ENCODE measurements around the gene KAZN. TPM values are rescaled to one million over a fixed set of nuclear protein-coding genes. Genes with fewer than 3 reads are reported as not detected.
A peak's percentile ranks its signal among the peaks of the same experiment; 100 is the strongest.

Gene KAZN
- total and polyA plus RNA-seq, 2 donors (not counting 1 experiment from before 2014, with no cell fraction given), result 3.4 to 5.0 TPM

- H3K4me1 ChIP-seq (ENCODE audit: control insufficient read depth, extremely low read depth, insufficient read depth, low read length), result peaks cover 5% of the 10 kb centered on the region
- no peaks in the 10 kb centered on the region for H3K9me3 ChIP-seq (ENCODE audit: control insufficient read depth, insufficient read depth, low read depth, low read length)
- H4K20me1 ChIP-seq (ENCODE audit: control insufficient read depth, extremely low read depth, insufficient read depth, low read length), result no peaks in the 10 kb centered on the region
- H3K4me3 ChIP-seq (replicated peaks in 1 of 4; ENCODE audit: control extremely low read depth in 1 of 4, insufficient read depth in 1 of 4, low read depth in 3 of 4, low read length in 4 of 4), result no peak overlapping the region
- TF ChIP-seq, protein P1, sequence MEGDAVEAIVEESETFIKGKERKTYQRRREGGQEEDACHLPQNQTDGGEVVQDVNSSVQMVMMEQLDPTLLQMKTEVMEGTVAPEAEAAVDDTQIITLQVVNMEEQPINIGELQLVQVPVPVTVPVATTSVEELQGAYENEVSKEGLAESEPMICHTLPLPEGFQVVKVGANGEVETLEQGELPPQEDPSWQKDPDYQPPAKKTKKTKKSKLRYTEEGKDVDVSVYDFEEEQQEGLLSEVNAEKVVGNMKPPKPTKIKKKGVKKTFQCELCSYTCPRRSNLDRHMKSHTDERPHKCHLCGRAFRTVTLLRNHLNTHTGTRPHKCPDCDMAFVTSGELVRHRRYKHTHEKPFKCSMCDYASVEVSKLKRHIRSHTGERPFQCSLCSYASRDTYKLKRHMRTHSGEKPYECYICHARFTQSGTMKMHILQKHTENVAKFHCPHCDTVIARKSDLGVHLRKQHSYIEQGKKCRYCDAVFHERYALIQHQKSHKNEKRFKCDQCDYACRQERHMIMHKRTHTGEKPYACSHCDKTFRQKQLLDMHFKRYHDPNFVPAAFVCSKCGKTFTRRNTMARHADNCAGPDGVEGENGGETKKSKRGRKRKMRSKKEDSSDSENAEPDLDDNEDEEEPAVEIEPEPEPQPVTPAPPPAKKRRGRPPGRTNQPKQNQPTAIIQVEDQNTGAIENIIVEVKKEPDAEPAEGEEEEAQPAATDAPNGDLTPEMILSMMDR (conservative IDR thresholded peaks at IDR 0.05 in 1 of 2, IDR thresholded peaks at IDR 0.05 in 1 of 2; ENCODE audit: low read depth in 1 of 2, low read length in 2 of 2), result no peak
- TF ChIP-seq EZH2 (IDR thresholded peaks at IDR 0.05; ENCODE audit: low read length, missing control alignments), result no peak
- H3K9ac ChIP-seq (ENCODE audit: insufficient read depth, low read length), result no peak overlapping the region
- H3K27me3 ChIP-seq (ENCODE audit: control insufficient read depth, insufficient read depth, low read length), result no peaks in the 10 kb centered on the region
- H3K36me3 ChIP-seq (ENCODE audit: control insufficient read depth, insufficient read depth, low read length), result peaks cover 1% of the 10 kb centered on the region
- H3K79me2 ChIP-seq (ENCODE audit: control insufficient read depth, insufficient read depth, low read length), result peaks cover 11% of the 10 kb centered on the region
- H3K27ac ChIP-seq (ENCODE audit: insufficient read depth, low read length), result no peak overlapping the region
- no peak overlapping the region for H3K4me2 ChIP-seq (ENCODE audit: extremely low read depth, insufficient read depth, low read length)
- peak; percentile 14 to 56 for DNase-seq (ENCODE audit: low read depth in 2 of 2)
- H2AFZ ChIP-seq (ENCODE audit: low read length), result no peak overlapping the region
Observed at GRCh38 chr1:14954210-14954609, 355.7 kb downstream of the KAZN start.

DNA sequence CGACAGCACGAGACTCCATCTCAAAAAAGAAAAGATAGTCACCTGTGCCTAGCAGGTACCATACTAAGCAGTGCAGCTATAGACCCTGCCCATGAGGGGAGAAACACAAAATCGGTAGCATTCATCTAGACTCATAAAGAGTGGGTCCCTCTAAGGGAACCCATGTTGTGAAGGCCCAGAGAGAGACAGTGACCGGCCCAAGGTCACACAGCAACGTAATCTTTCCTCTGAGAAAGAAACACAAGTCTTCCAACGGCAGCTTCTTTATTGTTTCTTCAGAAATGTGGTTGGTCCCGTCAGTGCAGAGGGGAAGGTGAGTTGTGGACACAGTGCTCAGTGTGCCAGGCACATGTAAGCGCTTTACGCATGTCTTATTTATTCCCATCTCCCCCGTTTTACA is 356.4 kb downstream of the KAZN start:
- Histone ChIP-seq H3K4me2 (ENCODE audit: extremely low read depth, insufficient read depth, low read length) (no peak overlapping the region), H3K27ac (ENCODE audit: insufficient read depth, low read length) (no peak overlapping the region), H3K9ac (ENCODE audit: insufficient read depth, low read length) (no peak overlapping the region), H3K27me3 (ENCODE audit: control insufficient read depth, insufficient read depth, low read length) (no peaks in the 10 kb centered on the region), H3K9me3 (ENCODE audit: control insufficient read depth, insufficient read depth, low read depth, low read length) (no peaks in the 10 kb centered on the region), H3K4me3 (replicated peaks in 1 of 4; ENCODE audit: control extremely low read depth in 1 of 4, insufficient read depth in 1 of 4, low read depth in 3 of 4, low read length in 4 of 4) (no peak overlapping the region), H3K79me2 (ENCODE audit: control insufficient read depth, insufficient read depth, low read length) (peaks cover 7% of the 10 kb centered on the region), H4K20me1 (ENCODE audit: control insufficient read depth, extremely low read depth, insufficient read depth, low read length) (no peaks in the 10 kb centered on the region), H3K4me1 (ENCODE audit: control insufficient read depth, extremely low read depth, insufficient read depth, low read length) (peaks cover 5% of the 10 kb centered on the region), H2AFZ (ENCODE audit: low read length) (no peak overlapping the region), H3K36me3 (ENCODE audit: control insufficient read depth, insufficient read depth, low read length) (peaks cover 1% of the 10 kb centered on the region)
- TF ChIP-seq EZH2 (IDR thresholded peaks at IDR 0.05; ENCODE audit: low read length, missing control alignments), result no peak
- TF ChIP-seq, protein P1 (conservative IDR thresholded peaks at IDR 0.05 in 1 of 2, IDR thresholded peaks at IDR 0.05 in 1 of 2; ENCODE audit: low read depth in 1 of 2, low read length in 2 of 2), result no peak
- DNase-seq (ENCODE audit: low read depth in 2 of 2), result no peak

GRCh38 chr1:14955402-14955801 is 356.9 kb downstream of the KAZN start:
- Histone ChIP-seq H2AFZ (ENCODE audit: low read length) (no peak overlapping the region), H3K9me3 (ENCODE audit: control insufficient read depth, insufficient read depth, low read depth, low read length) (no peaks in the 10 kb centered on the region), H4K20me1 (ENCODE audit: control insufficient read depth, extremely low read depth, insufficient read depth, low read length) (no peaks in the 10 kb centered on the region), H3K36me3 (ENCODE audit: control insufficient read depth, insufficient read depth, low read length) (peaks cover 1% of the 10 kb centered on the region), H3K27me3 (ENCODE audit: control insufficient read depth, insufficient read depth, low read length) (no peaks in the 10 kb centered on the region), H3K4me1 (ENCODE audit: control insufficient read depth, extremely low read depth, insufficient read depth, low read length) (peaks cover 5% of the 10 kb centered on the region), H3K4me2 (ENCODE audit: extremely low read depth, insufficient read depth, low read length) (no peak overlapping the region), H3K27ac (ENCODE audit: insufficient read depth, low read length) (no peak overlapping the region), H3K79me2 (ENCODE audit: control insufficient read depth, insufficient read depth, low read length) (peaks cover 7% of the 10 kb centered on the region), H3K4me3 (replicated peaks in 1 of 4; ENCODE audit: control extremely low read depth in 1 of 4, insufficient read depth in 1 of 4, low read depth in 3 of 4, low read length in 4 of 4) (no peak overlapping the region), H3K9ac (ENCODE audit: insufficient read depth, low read length) (no peak overlapping the region)
- no peak for DNase-seq (ENCODE audit: low read depth in 2 of 2)
- TF ChIP-seq EZH2 (IDR thresholded peaks at IDR 0.05; ENCODE audit: low read length, missing control alignments), result no peak
- TF ChIP-seq, protein P1 (conservative IDR thresholded peaks at IDR 0.05 in 1 of 2, IDR thresholded peaks at IDR 0.05 in 1 of 2; ENCODE audit: low read depth in 1 of 2, low read length in 2 of 2), result no peak

Measured in fibroblast of lung (primary cell).